ENCODE data around the gene LMF2. TPM values are rescaled to one million over a fixed set of nuclear protein-coding genes. Genes with fewer than 3 reads are reported as not detected.

Gene LMF2
- polyA plus RNA-seq, 1 experiment, result 111 TPM

DNA sequence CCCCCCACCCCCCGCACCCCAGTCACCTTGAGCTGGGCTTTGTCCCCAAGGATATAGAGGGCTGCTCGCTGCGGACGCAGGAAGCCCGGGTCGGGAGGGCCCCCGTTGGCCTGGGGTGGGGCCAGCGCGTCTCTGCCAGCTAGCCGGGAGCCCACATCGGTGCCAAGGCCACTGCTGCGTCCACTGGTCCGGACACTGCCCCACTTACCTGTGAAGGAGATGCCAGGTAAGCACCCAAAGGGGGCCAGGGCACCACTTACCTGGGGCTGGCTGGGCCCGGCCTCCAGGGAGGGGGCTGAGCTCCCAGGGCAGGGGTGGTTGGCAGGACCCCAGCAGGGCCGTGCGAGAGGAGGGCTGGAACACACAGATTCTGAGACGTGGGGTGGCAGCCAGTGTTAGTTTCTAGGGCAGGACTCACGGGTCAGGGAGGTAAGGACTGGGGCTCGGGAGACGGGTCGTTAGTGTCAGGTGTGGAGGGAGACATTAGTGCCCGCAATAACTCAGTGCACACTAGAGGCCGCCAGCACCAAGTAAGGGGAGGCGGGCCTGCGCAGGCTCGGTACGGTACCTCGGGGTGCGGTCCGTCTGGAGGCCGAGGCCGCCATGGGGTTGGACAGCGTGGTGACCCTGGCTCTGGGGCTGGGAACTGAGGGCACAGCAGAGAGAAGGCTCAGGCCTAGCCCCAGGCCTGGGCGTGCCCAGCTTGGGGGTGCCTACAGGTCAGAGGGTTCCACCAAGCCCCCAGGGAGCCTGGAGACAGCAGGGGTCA, 50.9 kb downstream of the LMF2 start:
- ChIA-PET POLR2A (no interaction called here), CTCF (interaction anchor here (0.8 to 1.5 kb wide), 4 partner anchors 12 to 165 kb away, joined by 3 to 5 read pairs (median 3); no protein-coding TSS in a partner anchor)
- peaks cover 50% of the 10 kb centered on the region for H3K36me3 ChIP-seq (ENCODE audit: control insufficient read depth, insufficient read depth, low read length)

DNA sequence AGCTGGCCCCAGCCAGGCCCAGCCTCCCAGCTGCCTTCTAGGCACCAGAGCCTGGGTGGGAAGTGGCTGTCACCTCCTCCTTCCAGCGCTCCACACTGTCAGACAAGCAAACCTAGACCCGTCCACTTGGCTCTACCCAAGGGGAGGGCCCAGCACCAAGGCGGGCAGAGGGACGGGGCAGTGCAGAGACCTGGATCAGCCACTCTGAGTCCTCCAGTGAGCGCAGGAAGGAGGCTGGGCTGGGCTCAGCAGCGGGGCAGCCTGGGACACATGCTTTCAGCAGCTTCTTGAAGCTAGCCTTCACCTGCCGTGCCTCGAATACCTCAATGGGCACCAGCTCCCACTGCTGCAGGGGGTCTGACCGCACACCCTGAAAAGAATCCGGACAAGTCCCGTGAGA, 51.5 kb downstream of the LMF2 start:
- Histone ChIP-seq H3K4me3 (ENCODE audit: low read depth, low read length) (no peak overlapping the region), H3K36me3 (ENCODE audit: control insufficient read depth, insufficient read depth, low read length) (peaks cover 43% of the 10 kb centered on the region), H3K27me3 (ENCODE audit: control insufficient read depth, insufficient read depth, low read length) (no peaks in the 10 kb centered on the region)
- TF ChIP-seq, protein P1, sequence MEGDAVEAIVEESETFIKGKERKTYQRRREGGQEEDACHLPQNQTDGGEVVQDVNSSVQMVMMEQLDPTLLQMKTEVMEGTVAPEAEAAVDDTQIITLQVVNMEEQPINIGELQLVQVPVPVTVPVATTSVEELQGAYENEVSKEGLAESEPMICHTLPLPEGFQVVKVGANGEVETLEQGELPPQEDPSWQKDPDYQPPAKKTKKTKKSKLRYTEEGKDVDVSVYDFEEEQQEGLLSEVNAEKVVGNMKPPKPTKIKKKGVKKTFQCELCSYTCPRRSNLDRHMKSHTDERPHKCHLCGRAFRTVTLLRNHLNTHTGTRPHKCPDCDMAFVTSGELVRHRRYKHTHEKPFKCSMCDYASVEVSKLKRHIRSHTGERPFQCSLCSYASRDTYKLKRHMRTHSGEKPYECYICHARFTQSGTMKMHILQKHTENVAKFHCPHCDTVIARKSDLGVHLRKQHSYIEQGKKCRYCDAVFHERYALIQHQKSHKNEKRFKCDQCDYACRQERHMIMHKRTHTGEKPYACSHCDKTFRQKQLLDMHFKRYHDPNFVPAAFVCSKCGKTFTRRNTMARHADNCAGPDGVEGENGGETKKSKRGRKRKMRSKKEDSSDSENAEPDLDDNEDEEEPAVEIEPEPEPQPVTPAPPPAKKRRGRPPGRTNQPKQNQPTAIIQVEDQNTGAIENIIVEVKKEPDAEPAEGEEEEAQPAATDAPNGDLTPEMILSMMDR (IDR thresholded peaks at IDR 0.05; ENCODE audit: insufficient read depth, low read depth, low read length), result no peak
- CTCF ChIA-PET, result interaction anchor here (0.8 to 1.5 kb wide), 4 partner anchors 13 to 165 kb away, joined by 3 to 5 read pairs (median 3); no protein-coding TSS in a partner anchor
- DNase-seq (ENCODE audit: low read depth), result no peak
- POLR2A ChIA-PET, result no interaction called here

More for the DNA sequence above, 50.9 kb downstream of the LMF2 start:
- Histone ChIP-seq H3K4me3 (ENCODE audit: low read depth, low read length) (no peak overlapping the region), H3K27me3 (ENCODE audit: control insufficient read depth, insufficient read depth, low read length) (no peaks in the 10 kb centered on the region)
- TF ChIP-seq, protein P1 (IDR thresholded peaks at IDR 0.05; ENCODE audit: insufficient read depth, low read depth, low read length), result peak; percentile 17; the same call in 1 of the 2 replicates
- DNase-seq (ENCODE audit: low read depth), result no peak

DNA sequence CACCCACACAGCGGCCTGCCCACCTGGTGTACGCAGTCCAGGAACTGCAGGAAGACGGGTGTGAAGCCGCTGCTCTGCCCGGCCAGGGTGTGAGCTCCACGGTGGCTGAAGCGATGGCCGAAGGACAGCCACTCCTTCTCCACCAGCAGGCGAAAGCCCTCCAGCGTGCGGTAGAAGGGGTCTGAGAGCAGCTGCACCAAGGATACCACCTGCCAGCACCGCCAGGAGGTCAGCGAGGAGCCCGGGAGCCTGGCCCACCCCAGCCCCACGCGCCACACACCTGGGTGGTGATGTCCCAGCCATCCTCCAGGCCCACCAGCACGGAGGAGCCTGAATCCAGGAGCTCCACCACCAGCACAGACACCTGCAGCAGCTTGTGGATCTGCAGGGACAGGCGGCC, 52.3 kb downstream of the LMF2 start:
- DNase-seq (ENCODE audit: low read depth), result no peak
- no peak overlapping the region for H3K4me3 ChIP-seq (ENCODE audit: low read depth, low read length)
- H3K36me3 ChIP-seq (ENCODE audit: control insufficient read depth, insufficient read depth, low read length), result peaks cover 38% of the 10 kb centered on the region
- ChIA-PET CTCF (no interaction called here), POLR2A (no interaction called here)
- no peaks in the 10 kb centered on the region for H3K27me3 ChIP-seq (ENCODE audit: control insufficient read depth, insufficient read depth, low read length)
- TF ChIP-seq, protein P1 (IDR thresholded peaks at IDR 0.05; ENCODE audit: insufficient read depth, low read depth, low read length), result no peak

DNA sequence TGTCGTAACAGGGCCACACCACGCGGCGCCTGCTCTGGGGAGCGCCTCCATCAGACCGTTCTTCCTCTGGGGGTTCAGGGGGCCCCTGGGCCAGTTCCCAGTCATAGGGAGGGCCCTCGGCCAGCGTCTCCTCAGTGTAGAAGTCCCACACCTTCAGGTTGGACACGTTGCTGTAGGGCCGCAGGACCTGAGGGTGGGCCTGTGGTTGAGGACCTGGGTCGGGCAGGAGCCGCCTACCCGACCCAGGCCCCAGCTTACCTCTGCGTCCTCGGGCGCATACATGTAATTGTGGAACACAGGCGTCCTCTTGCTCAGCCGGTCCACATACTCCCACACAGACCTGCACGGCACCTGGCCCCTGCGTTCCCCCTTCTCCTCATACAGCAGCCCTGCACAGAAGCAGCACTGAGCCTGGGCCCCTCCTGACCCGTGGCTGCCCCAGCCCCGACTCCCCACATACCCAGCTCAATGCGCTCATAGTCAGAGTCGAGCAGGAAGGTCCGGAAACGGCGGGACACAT, 52.9 kb downstream of the LMF2 start:
- Histone ChIP-seq H3K36me3 (ENCODE audit: control insufficient read depth, insufficient read depth, low read length) (peaks cover 38% of the 10 kb centered on the region), H3K4me3 (ENCODE audit: low read depth, low read length) (no peak overlapping the region), H3K27me3 (ENCODE audit: control insufficient read depth, insufficient read depth, low read length) (no peaks in the 10 kb centered on the region)
- DNase-seq (ENCODE audit: low read depth), result no peak
- TF ChIP-seq, protein P1 (IDR thresholded peaks at IDR 0.05; ENCODE audit: insufficient read depth, low read depth, low read length), result no peak
- POLR2A ChIA-PET, result no interaction called here
- CTCF ChIA-PET, result no interaction called here

Other genes with a start within 250 kb of the LMF2 start
- 36.6 and 51.4 TPM in 2 replicates for gene MAPK12, start 246.0 kb downstream of the LMF2 start, polyA plus RNA-seq (2011; rRNA removed)
- 11.2 and 19.6 TPM in 2 replicates for gene MAPK11, start 237.3 kb downstream of the LMF2 start, polyA plus RNA-seq (2011; rRNA removed)
- gene PLXNB2, start 200.1 kb downstream of the LMF2 start, polyA plus RNA-seq (2011; rRNA removed), result 83.7 and 143 TPM in 2 replicates
- gene DENND6B, start 180.7 kb downstream of the LMF2 start, polyA plus RNA-seq (2011; rRNA removed), result 3.7 and 8.2 TPM in 2 replicates
- 30.4 and 46.4 TPM in 2 replicates for gene PPP6R2, start 164.4 kb downstream of the LMF2 start, polyA plus RNA-seq (2011; rRNA removed)
- 21.7 and 34.7 TPM in 2 replicates for gene SBF1, start 32.7 kb downstream of the LMF2 start, polyA plus RNA-seq (2011; rRNA removed)
- gene ADM2, start 26.2 kb downstream of the LMF2 start, polyA plus RNA-seq (2011; rRNA removed), result 8.1 and 16.0 TPM in 2 replicates
- 0.16 and 0.20 TPM in 2 replicates for gene MIOX, start 20.8 kb downstream of the LMF2 start, polyA plus RNA-seq (2011; rRNA removed)
- gene NCAPH2, start 522 bp upstream of the LMF2 start, polyA plus RNA-seq (2011; rRNA removed), result 16.1 and 31.7 TPM in 2 replicates
- gene SCO2, start 17.9 kb upstream of the LMF2 start, polyA plus RNA-seq (2011; rRNA removed), result 0.78 and 2.5 TPM in 2 replicates
- gene TYMP, start 22.3 kb upstream of the LMF2 start, polyA plus RNA-seq (2011; rRNA removed), result 13.1 and 20.6 TPM in 2 replicates
- gene KLHDC7B, start 38.2 kb upstream of the LMF2 start, polyA plus RNA-seq (2011; rRNA removed), result 0.34 and 0.39 TPM in 2 replicates
- not detected in 2 replicates for gene SYCE3, start 55.2 kb upstream of the LMF2 start, polyA plus RNA-seq (2011; rRNA removed)
- gene CPT1B, start 70.7 kb upstream of the LMF2 start, polyA plus RNA-seq (2011; rRNA removed), result 3.2 and 4.3 TPM in 2 replicates
- 31.5 and 51.2 TPM in 2 replicates for gene CHKB, start 75.1 kb upstream of the LMF2 start, polyA plus RNA-seq (2011; rRNA removed)
- gene MAPK8IP2, start 93.1 kb upstream of the LMF2 start, polyA plus RNA-seq (2011; rRNA removed), result 0.17 and 0.39 TPM in 2 replicates
- 15.7 and 36.9 TPM in 2 replicates for gene ARSA, start 120.5 kb upstream of the LMF2 start, polyA plus RNA-seq (2011; rRNA removed)
- 0.21 and 0.25 TPM in 2 replicates for gene SHANK3, start 165.1 kb upstream of the LMF2 start, polyA plus RNA-seq (2011; rRNA removed)
- gene ACR, start 230.5 kb upstream of the LMF2 start, polyA plus RNA-seq (2011; rRNA removed), result 0.12 TPM in 1 of 2 replicates, not detected in the other

All from BJ (cell line).